WERI-Rb-1 (cell line): ENCODE measurements around the gene MRNIP.

Experiments
- DNase-seq: peaks from one replicate; pipeline ENCODE4 v3.0.0-alpha.2; 2020
- H3K27ac ChIP-seq: fragments of 250-450 bp; sonication (Bioruptor Pico); 2 replicates; pipeline ENCODE4 v1.5.1; 2020; ENCODE audit warnings: mild to moderate bottlenecking, moderate library complexity
- H3K27me3 ChIP-seq: fragments of 250-450 bp; sonication (Bioruptor Pico); 2 replicates; pipeline ENCODE4 v1.5.1; 2021; ENCODE audit warnings: mild to moderate bottlenecking, low read depth, moderate library complexity; ENCODE audit not compliant: insufficient read depth, severe bottlenecking
- H3K36me3 ChIP-seq: fragments of 250-450 bp; sonication (Bioruptor Pico); 2 replicates; pipeline ENCODE4 v1.5.1; 2020; ENCODE audit warnings: mild to moderate bottlenecking, moderate library complexity
- H3K4me3 ChIP-seq: 2 replicates; pipeline ENCODE4 v1.5.1; 2011; ENCODE audit warnings: low read depth, mild to moderate bottlenecking, control low read depth, low read length
- H3K9me3 ChIP-seq: fragments of 250-450 bp; sonication (Bioruptor Pico); 2 replicates; pipeline ENCODE4 v1.5.1; 2021; ENCODE audit warnings: mild to moderate bottlenecking, moderate library complexity; ENCODE audit not compliant: severe bottlenecking
- CTCF ChIP-seq: IDR thresholded peaks from 2 replicates; pipeline ENCODE4 v1.5.1; 2011; ENCODE audit warnings: low read depth, mild to moderate bottlenecking, control low read depth, inconsistent platforms, low read length

MRNIP gene

DNA sequence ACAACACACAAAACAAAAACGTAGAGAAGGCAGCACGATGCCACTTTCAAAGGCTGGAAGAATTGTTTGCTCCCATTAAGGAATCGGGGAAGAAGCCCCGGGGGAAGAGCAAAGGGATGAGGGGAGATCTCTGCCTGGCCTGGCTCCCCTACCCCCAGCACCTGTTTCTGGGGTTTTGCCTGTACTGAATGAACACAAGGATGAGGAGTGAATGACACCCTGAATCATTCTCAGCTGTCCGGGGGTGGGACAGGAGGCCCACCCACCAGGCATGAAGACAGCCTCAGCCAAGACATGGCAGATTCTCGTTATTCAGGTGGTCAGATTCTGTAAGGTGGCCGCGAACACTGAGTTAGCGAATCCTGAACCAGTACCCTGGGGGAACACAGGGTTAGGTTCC is 41.6 kb upstream of the MRNIP start:
- Histone ChIP-seq H3K27me3 (no peaks in the 10 kb centered on the region), H3K9me3 (no peaks in the 10 kb centered on the region), H3K36me3 (peaks cover 6% of the 10 kb centered on the region), H3K4me3 (no peak overlapping the region), H3K27ac (no peak overlapping the region)
- DNase-seq, result no peak
- no peak for TF ChIP-seq CTCF

- Histone ChIP-seq H3K27ac (no peak overlapping the region), H3K27me3 (no peaks in the 10 kb centered on the region), H3K4me3 (no peak overlapping the region), H3K9me3 (no peaks in the 10 kb centered on the region), H3K36me3 (peaks cover 6% of the 10 kb centered on the region)
- DNase-seq, result no peak
- TF ChIP-seq CTCF, result no peak
Observed at GRCh38 chr5:179895861-179896260, 37.2 kb upstream of the MRNIP start.

GRCh38 chr5:179893958-179894895 is 35.6 kb upstream of the MRNIP start:
- no peak for TF ChIP-seq CTCF
- Histone ChIP-seq H3K27ac (no peak overlapping the region), H3K9me3 (no peaks in the 10 kb centered on the region), H3K27me3 (no peaks in the 10 kb centered on the region), H3K4me3 (no peak overlapping the region), H3K36me3 (peaks cover 6% of the 10 kb centered on the region)
- no peak for DNase-seq

DNA sequence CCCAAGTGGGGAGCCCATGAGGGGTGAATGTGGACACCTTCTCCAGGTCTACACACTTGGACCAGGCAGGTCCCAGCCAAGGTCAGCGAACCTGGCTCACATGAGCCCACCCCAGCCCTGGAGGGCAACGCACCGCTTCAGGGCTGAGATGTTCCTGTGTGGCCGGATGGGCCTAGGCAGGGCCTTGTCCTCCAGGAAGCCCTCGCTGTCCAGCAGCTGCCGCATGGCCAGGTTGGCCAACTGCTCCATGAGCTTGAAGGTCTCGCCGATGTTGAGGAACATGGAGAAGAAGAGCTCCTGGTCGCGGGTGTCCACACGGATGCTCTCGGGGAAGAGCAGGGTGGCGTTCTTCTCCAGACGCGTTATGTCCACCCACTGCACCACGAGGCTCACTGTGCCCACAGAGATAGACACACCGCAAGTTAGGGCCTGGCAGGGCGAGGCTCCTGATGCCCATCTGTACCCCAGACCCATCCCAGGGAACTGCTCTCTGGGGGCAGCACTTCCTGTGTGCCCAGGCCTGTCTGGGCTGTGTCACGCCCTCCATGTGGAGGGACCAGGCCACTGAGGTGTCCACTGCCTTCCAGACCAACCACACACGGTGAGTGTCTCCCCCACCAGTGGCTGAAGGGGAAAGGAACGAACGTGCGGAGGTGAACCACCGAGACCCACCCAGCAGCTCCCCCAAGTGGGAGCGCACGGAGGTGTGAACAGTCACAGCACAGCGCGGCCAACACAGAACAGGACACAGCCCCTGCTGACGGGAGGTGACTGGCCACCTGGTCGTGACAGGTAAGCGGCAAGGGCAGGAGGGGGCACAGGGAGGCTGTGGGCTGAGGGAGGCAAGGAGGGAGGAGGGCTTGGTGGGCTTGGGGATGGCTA is 34.7 kb upstream of the MRNIP start:
- TF ChIP-seq CTCF, result no peak
- no peak for DNase-seq
- Histone ChIP-seq H3K4me3 (no peak overlapping the region), H3K9me3 (no peaks in the 10 kb centered on the region), H3K36me3 (no peaks in the 10 kb centered on the region; the same call in 1 of the 2 replicates), H3K27ac (no peak overlapping the region), H3K27me3 (no peaks in the 10 kb centered on the region)

DNA sequence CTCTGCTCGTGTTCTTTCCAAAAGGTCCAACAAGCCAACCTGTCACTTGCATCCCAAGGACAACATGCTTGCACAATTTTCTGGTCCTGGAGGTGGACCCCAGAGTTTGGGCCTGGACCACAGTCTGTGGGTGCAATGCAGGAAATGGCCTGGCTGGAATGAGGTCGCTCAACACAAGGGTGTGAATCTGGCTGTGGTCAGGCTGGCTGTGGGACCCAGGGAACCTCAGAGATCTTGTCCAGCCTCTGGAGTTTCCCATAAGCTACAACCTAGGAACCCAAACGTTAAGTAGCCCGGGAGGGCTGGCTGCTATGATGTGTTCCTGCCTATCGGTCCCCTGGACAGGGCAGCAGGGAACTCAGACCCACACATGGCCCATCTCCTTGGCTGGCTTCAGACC is 33.6 kb upstream of the MRNIP start:
- DNase-seq, result no peak
- Histone ChIP-seq H3K27ac (no peak overlapping the region), H3K4me3 (no peak overlapping the region), H3K27me3 (no peaks in the 10 kb centered on the region), H3K9me3 (no peaks in the 10 kb centered on the region), H3K36me3 (no peaks in the 10 kb centered on the region; the same call in 1 of the 2 replicates)
- TF ChIP-seq CTCF, result no peak
